GM19035 (cell line): Measurements from ENCODE around the gene KRT79.
"Not testable (repeated sequence)": the region's sequence is repeated elsewhere in the genome, so short reads cannot be mapped to it uniquely, and the experiment has no call there.

ENCODE experiments used
- ATAC-seq: cut with Tn5 transposase; IDR thresholded peaks from one replicate; pipeline ENCODE4 v1.9.1; 2021; ENCODE audit not compliant: unreplicated experiment

KRT79 gene

GRCh38 chr12:52807544-52808470, 26.3 kb downstream of the KRT79 start:
- no peak for ATAC-seq

DNA sequence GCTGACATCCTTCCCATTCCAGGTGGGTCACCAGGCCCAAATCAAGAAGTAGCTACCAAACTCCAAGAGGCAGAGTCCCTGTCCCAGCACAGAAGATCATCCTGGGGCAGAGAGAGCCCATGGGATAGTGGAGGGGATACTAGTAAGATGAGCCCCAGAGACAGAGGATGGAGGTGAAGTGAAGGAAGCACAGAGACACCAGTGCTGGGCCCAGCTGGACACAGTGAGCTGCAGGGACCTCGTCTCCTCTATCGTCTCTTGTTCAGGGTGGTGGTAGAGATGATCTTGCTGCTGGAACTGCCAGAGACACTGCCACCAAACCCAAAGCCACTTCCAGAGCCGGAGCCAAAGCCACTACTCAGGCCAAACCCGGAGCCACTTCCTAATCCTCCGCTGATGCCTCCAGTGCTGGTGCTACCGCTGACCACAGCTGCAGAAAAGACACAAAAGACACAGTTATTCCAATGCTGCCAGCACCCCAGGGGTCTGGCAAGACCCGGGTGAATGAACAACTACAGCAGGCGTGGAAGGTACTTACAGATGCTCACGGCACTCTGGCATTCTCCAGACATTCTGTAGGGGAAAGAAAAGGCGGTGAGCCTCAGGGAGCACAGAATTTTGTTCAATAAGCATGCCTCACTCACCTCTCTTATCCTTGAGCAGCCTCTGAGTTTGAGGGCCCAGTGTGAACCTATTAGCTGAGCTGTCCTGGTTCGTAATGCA, 27.1 kb downstream of the KRT79 start:
- ATAC-seq, result no peak

- ATAC-seq, result no peak
Observed at GRCh38 chr12:52806169-52806811, 27.8 kb downstream of the KRT79 start.

DNA sequence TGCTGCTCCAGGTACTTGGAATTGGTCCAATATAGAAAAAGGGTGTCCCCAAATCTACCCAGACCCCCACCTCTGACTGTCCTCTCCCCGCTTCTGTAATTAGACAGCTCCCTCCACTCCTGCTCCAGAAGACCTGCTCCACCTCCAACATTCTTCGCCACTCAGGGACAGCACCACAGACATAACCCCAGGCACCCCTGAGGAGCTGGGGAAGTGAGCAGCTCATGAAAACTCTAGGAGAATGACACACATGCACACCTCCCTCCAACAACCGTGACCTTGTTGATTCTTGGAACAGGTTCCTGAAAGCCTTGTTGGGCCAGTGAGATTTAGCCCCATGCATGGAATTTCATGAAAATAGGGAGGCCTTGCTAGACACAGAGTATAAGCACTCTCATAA, 28.4 kb downstream of the KRT79 start:
- ATAC-seq, result no peak

- ATAC-seq, result no peak
Observed at GRCh38 chr12:52805000-52805399, 29.1 kb downstream of the KRT79 start.

DNA sequence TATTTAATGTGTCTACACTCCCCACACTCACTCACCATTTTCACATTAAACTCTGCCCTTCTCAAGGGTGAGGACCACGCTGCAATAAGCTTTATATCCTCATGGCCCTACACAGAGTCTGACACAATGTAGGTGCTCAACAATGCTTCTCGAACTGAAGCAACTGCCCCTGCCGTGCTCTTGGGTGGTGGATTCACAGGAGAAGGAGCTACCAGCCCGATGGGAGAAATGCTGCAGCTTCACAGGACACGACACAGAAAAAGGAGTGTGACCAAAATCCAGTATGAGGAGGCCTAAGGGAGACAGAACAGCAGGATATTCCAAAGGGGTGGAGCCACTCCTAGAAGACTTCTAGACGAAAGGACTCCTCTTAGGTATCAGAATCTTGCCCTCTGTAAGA, 31.7 kb downstream of the KRT79 start:
- no peak for ATAC-seq

DNA sequence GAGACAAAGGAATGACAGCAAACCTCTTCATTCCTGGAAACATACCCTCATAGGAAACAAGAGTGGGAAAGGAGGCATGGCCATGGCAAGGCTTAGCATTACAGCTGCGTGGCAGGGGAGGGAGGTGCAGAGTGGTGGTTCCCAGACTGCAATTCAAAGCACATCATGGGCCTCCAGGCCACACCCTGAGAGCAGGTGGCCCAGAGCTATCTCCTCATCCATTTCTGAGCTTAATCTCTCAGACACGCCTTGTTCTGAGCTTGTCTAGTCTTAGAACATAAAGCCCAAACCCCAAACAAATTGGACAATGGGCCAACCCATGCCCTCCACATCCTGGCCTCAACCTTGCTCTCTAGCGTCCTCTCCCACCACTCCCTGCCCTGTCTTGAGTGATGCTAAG, 32.3 kb downstream of the KRT79 start:
- no peak for ATAC-seq

GRCh38 chr12:52800259-52800917, 33.7 kb downstream of the KRT79 start:
- ATAC-seq, result no peak

- ATAC-seq, result no peak
Observed at GRCh38 chr12:52799505-52800211, 34.5 kb downstream of the KRT79 start.

- ATAC-seq, result no peak
Observed at GRCh38 chr12:52798671-52799504, 35.2 kb downstream of the KRT79 start.

DNA sequence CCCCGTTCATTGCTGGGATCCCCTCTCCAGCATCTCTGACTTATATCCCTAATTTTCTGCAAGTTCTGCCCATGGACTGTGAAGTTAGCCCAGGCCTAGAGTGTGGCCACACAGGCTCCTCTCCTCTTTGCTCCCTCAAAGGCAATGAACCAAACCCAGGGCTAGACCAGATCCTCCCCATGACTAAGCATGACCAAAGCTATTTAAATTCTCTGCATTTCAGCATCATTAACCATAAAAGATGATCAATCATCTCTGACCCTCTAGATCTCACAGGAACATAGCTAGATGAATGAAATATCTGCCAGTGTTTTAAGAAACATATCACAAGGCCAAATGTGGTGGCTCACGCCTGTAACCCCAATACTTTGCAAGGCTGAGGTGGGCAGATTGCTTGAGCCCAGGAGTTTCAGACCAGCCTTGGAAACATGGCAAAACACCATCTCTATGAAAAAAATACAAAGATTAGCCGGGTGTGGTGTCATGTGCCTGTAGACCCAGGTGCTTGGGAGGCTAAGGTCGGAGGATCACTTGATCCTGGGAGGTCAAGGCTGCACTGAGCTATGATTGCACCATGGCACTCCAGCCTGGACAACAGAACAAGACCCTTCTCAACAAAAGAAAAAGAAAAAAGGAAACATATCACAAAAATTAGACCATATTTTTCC, 36.0 kb downstream of the KRT79 start:
- ATAC-seq, result no peak

GRCh38 chr12:52797529-52797894, 36.6 kb downstream of the KRT79 start:
- no peak for ATAC-seq

DNA sequence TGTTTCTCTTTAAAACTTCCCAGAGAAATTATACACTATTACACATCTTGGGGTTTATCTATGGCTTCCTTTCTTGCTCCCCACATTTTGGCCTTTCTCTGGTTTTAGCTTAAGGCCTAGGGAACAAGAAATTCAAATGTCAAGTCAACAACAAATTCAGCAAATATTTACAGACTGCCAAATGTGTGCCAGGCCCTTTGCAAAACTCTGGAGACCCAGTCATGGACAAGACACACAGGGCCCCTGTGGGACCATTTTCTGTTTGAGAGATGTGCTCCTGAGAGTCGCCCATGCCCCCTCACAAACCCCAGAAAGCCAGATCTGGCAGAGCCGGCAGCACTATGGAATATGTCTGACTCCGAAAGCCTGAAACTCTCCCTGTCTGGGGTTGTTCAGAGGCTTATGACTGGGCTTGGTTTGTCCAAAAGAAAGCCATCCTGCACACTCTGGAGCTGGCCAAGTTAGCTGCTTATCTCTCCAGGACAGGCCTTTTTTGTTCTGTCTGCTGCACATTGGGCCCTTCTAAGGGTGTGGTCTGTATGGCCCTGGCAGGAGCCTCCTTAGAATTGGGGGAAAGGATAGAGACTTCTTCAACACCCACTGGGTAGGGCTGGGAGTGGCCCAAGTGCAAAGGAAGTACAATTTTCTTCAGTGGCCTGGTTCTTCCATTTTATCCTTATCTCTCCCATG, 37.1 kb downstream of the KRT79 start:
- ATAC-seq, result no peak

DNA sequence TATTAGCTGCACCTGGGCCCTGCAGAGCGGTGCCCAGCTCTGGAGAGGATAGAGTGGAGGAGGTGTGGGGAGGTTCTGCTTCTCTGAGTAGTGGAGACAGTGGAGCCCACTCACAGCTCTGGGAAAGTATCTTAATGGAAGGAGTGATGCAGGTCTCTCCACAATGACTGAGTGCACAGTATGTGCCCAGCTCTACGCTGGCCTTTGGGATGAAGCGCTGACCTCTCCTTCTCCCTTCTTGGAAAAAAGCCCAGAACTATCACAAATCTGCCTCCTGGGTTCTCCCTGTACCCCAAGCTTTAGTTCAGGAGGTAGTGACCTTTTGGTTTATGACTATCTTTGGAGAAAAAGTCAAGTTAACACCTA, 37.7 kb downstream of the KRT79 start:
- ATAC-seq, result no peak

GRCh38 chr12:52795694-52796428, 38.2 kb downstream of the KRT79 start, which contains the start of gene KRT3:
Gene KRT3, minus strand, starts transcription at chr12:52796117. Its CDS starts 75 bp downstream, at chr12:52796042.
- no peak for ATAC-seq

DNA sequence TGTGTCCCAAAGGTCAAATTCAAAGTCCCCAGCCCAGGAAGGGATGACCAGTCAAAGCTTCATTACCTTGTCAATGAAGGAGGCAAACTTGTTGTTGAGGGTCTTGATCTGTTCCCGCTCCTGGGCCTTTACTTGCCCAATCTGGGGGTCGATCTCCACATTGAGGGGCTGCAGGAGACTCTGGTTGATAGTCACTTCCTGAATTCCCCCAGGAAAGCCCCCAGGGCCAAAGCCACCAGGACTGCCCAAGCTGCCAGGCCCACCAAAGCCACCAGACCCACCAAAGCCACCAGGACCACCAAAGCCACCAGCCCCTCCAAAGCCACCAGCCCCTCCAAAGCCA, 38.8 kb downstream of the KRT79 start:
- not testable (repeated sequence) for ATAC-seq

DNA sequence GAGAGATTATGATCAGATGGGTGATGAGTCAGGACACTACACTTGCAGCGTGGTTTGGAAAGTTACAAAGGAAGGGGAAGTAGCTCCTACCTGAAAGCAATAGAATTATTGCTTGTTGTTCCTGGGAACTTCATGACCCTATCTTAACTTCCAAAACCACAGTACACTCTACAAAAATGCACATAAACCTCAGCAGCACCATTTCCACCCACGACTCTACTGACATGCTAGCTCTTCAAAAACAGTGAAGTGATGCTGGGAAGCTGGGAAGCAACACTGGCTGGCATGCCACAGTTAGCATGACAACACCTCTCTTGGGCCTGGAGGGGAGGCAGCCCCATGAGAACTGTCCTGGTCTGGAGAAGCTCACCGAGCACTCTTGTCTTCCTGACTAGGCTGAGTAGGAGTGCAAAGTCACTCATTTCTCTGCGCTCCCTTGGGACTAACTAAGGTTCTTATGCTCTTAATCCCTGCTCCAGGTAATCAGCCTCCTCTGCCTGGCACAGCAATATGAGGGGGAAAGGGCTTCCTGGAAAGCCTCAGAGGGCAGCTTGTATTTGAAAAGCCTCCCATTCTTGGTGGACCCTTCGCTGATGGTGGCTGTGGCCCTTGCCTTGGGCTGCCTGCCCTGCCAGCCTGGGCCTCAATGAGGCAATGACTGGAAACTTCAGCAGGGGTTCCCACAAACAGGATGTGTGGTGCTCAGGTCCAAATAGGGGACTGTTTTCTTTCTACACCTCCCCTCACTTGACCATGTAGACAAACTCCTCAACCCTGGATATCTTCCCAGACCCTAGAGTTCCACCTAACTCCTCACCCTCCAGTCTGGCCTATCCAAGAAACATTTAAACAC, 39.4 kb downstream of the KRT79 start:
- no peak for ATAC-seq
